ENCODE measurements around the gene ZBTB22. TPM values are rescaled to one million over a fixed set of nuclear protein-coding genes. Genes with fewer than 3 reads are reported as not detected.

ZBTB22 gene
- total RNA-seq, 1 donor from 2014 or later: 31.8 TPM

DNA sequence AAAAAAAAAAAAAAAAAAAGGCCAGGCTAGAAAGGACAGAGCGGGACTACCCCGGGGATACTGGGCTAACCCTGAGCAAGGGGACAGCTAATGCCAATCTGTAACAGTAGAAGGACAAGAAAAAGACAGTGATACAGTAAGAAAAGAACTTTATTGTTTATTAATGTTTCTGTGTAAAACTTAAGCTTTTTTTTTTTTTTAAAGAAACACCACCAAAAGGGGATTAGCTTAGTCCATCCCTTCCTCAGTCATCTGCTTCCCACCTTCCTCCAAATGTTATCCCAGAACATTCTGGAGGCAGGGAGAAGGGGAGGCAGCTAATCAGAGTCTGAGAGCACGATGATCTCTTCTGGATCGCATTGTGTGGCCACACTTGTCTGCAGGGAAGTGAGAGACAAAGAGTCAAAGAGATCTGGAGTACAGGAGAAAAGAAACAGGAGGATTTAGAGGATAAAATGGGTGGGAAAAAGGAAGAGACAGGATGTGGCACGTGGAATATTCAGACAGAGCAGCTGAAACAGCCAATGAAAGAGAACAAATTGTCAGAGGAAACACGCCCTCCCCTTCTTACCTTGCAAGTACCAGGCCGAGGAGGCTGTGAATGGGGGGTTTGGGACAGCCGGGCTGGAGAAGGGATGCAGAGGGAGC, 1.0 kb upstream of the ZBTB22 start:
- Mint-ChIP-seq H3K27ac (peak overlapping the region; percentile 98), H3K4me1 (peaks cover 90% of the 10 kb centered on the region), H3K36me3 (ENCODE audit: low read depth) (peaks cover 72% of the 10 kb centered on the region), H3K27me3 (no peaks in the 10 kb centered on the region), H3K4me3 (peak overlapping the region; percentile 99), H3K9me3 (no peaks in the 10 kb centered on the region)
- TF ChIP-seq, protein P1, sequence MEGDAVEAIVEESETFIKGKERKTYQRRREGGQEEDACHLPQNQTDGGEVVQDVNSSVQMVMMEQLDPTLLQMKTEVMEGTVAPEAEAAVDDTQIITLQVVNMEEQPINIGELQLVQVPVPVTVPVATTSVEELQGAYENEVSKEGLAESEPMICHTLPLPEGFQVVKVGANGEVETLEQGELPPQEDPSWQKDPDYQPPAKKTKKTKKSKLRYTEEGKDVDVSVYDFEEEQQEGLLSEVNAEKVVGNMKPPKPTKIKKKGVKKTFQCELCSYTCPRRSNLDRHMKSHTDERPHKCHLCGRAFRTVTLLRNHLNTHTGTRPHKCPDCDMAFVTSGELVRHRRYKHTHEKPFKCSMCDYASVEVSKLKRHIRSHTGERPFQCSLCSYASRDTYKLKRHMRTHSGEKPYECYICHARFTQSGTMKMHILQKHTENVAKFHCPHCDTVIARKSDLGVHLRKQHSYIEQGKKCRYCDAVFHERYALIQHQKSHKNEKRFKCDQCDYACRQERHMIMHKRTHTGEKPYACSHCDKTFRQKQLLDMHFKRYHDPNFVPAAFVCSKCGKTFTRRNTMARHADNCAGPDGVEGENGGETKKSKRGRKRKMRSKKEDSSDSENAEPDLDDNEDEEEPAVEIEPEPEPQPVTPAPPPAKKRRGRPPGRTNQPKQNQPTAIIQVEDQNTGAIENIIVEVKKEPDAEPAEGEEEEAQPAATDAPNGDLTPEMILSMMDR (IDR thresholded peaks at IDR 0.05): no peak
- intact Hi-C loops (cut with micrococcal nuclease): loop anchor here (1.0 to 5.0 kb wide), 2 partner anchors 73 to 346 kb away; partner anchors contain the start of gene KIFC1
- POLR2A ChIA-PET: interaction anchor here (0.6 to 3.5 kb wide), 23 partner anchors 10 to 1820 kb away, joined by 3 to 102 read pairs (median 7); partner anchors contain the start of genes B3GALT4, BAK1, CUTA and PFDN6
- DNase-seq: no peak
- no peak for ATAC-seq (ENCODE audit: low read depth)
- CTCF ChIA-PET: interaction anchor here (1.3 to 2.5 kb wide), 2 partner anchors 27 to 41 kb away, joined by 8 to 15 read pairs; partner anchors contain the start of gene B3GALT4

DNA sequence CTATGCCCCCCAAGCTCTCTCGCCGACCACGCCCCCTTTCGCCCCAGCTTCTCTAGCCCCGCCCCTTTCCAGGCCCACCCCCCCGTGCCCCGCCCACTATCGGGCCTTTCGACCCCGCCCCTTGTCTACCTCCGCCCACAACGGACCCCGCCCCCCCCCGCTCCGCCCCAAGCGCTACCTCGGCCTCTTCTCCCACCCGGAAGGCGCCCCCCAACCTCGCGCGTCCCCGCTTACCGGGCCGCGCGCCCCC, 200 bp downstream of the ZBTB22 start:
- intact Hi-C loops (cut with micrococcal nuclease): loop anchor here (5.0 kb wide), 1 partner anchor 345 kb away; no protein-coding TSS in a partner anchor
- Mint-ChIP-seq H3K36me3 (ENCODE audit: low read depth) (peaks cover 72% of the 10 kb centered on the region), H3K4me3 (peak overlapping the region; percentile 99), H3K27me3 (no peaks in the 10 kb centered on the region), H3K27ac (peak overlapping the region; percentile 46), H3K9me3 (no peaks in the 10 kb centered on the region), H3K4me1 (peaks cover 86% of the 10 kb centered on the region)
- POLR2A ChIA-PET: interaction anchor here (0.6 to 3.5 kb wide), 30 partner anchors 8 to 1761 kb away, joined by 3 to 102 read pairs (median 6); partner anchors contain the start of genes B3GALT4, BAK1, CUTA and GPSM3
- CTCF ChIA-PET: interaction anchor here (0.6 to 2.5 kb wide), 4 partner anchors 18 to 40 kb away, joined by 3 to 15 read pairs (median 6); partner anchors contain the start of genes B3GALT4 and RGL2
- DNase-seq (no peak), ATAC-seq (ENCODE audit: low read depth) (no peak)
- TF ChIP-seq, protein P1 (IDR thresholded peaks at IDR 0.05): no peak

DNA sequence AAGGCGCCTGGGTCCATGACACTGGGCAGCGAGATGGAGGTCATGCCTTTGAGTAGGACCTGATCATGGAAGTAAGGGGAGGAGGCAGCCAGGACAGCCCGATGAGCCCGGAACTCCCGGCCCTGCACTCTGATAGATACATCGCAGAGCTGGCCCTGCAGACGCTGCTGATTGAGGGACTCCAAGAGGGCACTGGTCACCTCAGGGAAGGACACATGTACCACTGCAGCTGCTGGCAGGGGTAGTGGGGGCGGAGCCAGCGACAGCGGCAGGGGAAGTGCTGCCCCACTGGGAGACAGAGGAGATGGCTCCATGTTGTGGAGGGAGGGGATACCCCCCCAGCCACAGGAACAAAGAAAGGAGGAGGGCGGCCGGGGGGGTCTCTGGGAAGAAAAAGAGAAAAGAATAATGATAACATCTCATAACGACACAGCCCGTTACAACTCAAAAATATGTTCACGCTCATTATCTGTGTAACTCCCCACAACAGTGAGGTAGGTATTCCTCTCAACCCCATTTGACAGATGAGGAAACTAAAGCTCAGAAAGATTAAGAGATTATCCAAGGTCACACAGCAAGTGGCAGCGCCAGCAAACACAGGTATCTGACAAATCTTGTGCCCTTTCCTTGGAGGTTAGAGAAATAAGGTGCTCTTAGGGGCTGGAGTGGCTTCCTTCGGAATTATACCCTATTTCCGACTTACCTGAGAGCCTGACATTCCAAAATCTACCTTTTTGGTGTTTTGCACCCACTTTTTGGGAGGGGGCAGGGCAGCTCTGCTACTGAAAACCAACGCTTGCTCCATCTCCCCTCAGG, 733 bp downstream of the ZBTB22 start:
- ATAC-seq (ENCODE audit: low read depth) (no peak), DNase-seq (no peak)
- intact Hi-C loops (cut with micrococcal nuclease): loop anchor here (5.0 kb wide), 1 partner anchor 345 kb away; no protein-coding TSS in a partner anchor
- Mint-ChIP-seq H3K4me3 (peak overlapping the region; percentile 99), H3K27me3 (no peaks in the 10 kb centered on the region), H3K36me3 (ENCODE audit: low read depth) (peaks cover 73% of the 10 kb centered on the region), H3K27ac (peak overlapping the region; percentile 56), H3K4me1 (peaks cover 87% of the 10 kb centered on the region), H3K9me3 (no peaks in the 10 kb centered on the region)
- TF ChIP-seq, protein P1 (IDR thresholded peaks at IDR 0.05): no peak
- ChIA-PET POLR2A (interaction anchor here (0.6 to 3.5 kb wide), 22 partner anchors 9 to 1760 kb away, joined by 3 to 102 read pairs (median 8); partner anchors contain the start of genes B3GALT4, BAK1, CUTA and GPSM3), CTCF (interaction anchor here (1.3 to 2.5 kb wide), 2 partner anchors 28 to 40 kb away, joined by 8 to 15 read pairs; partner anchors contain the start of gene B3GALT4)

DNA sequence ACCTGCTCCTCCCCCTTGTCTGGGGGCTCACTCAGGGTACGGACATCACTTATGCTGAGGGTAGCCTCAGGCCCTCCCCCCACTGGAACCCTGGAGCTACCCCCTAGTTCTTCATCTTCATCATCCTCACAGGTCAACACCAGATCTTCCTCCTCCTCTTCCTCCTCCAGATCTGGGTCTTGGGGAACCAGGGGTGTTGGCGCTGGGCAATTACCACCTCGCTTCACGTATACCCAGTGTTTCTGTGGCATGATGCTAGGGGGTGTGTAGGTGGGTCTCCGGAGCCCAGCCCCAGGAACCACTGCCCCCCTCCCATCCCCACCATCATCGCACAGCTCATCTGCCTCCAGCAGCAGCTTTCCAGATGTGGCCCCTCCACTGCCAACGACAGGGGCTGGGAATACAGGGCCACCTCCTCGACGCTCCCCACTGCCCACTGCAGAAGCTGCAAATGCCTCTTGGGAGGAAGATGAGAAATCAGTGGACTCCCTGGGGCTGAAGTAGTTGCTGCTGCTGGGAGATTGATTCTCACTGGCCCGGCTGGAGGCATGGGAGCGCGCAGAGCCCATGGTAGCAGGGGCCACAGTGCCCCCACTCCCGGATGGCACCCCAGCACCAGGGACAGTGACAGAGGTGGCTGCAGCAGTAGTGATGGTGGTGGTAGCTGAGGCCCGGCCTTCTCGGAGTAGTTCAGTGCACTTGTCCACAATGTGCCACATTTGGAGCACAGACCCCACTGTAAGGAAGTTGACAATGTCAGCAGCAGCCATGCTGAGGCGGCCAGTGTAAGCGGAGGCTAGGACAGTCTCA, 1.5 kb downstream of the ZBTB22 start:
- Mint-ChIP-seq H3K27ac (peak overlapping the region; percentile 56), H3K4me1 (peaks cover 83% of the 10 kb centered on the region), H3K4me3 (peak overlapping the region; percentile 99), H3K27me3 (no peaks in the 10 kb centered on the region), H3K36me3 (ENCODE audit: low read depth) (peaks cover 74% of the 10 kb centered on the region), H3K9me3 (no peaks in the 10 kb centered on the region)
- no peak for DNase-seq
- intact Hi-C loops (cut with micrococcal nuclease): loop anchor here (5.0 kb wide), 1 partner anchor 344 kb away; no protein-coding TSS in a partner anchor
- no peak for ATAC-seq (ENCODE audit: low read depth)
- ChIA-PET POLR2A (interaction anchor here (1.1 to 3.5 kb wide), 6 partner anchors 17 to 110 kb away, joined by 3 to 102 read pairs (median 26); partner anchors contain the start of genes B3GALT4 and RGL2), CTCF (no interaction called here)
- TF ChIP-seq, protein P1 (IDR thresholded peaks at IDR 0.05): no peak

Measured in activated B cell treated with CpG ODN at 0.5 μM for 24 hours (primary cell).